HepG2 (cell line): ENCODE results near the gene ATG5.

ENCODE experiments used
- CHD2 ChIP-seq: IDR thresholded peaks from 2 replicates; pipeline ENCODE4 v1.6.1; 2011; ENCODE audit warnings: low read depth, low read length, improper control_type of control experiment
- ELF1 ChIP-seq: sonication (generic); formaldehyde crosslinking; IDR thresholded peaks from 2 replicates; pipeline ENCODE4 v1.4.0; 2020; ENCODE audit warnings: missing genetic modification reagents
- MAFK ChIP-seq, 2 experiments: IDR thresholded peaks in 1 of 2; conservative IDR thresholded peaks in 1 of 2; 2 replicates each; pipeline ENCODE4 v1.6.1; 2011; ENCODE audit warnings: improper control_type of control experiment in 2 of 2, low read length in 2 of 2
- NR1H2 ChIP-seq: sonication (generic); formaldehyde crosslinking; IDR thresholded peaks from 2 replicates; pipeline ENCODE4 v1.8.1; 2022; ENCODE audit warnings: low read depth, missing genetic modification reagents, borderline replicate concordance
- SP1 ChIP-seq, 2 experiments: fragments of 450-650 bp in 1 of 2; sonication (generic) in 1 of 2; formaldehyde crosslinking in 1 of 2; IDR thresholded peaks; 2 replicates each; pipeline versions ENCODE4 v1.4.0 to v1.6.1; 2016 to 2020; ENCODE audit warnings: missing genetic modification reagents in 1 of 2
- ZNF564 ChIP-seq: sonication (generic); formaldehyde crosslinking; IDR thresholded peaks from 2 replicates; pipeline ENCODE4 v1.8.1; 2023; ENCODE audit warnings: mild to moderate bottlenecking, missing genetic modification reagents
- ZNF724P ChIP-seq: sonication (generic); formaldehyde crosslinking; IDR thresholded peaks from 2 replicates; pipeline ENCODE4 v1.8.0; 2022; ENCODE audit warnings: missing genetic modification reagents, borderline replicate concordance

- TF ChIP-seq MAFK (conservative IDR thresholded peaks at IDR 0.05 in 1 of 2, IDR thresholded peaks at IDR 0.05 in 1 of 2; ENCODE audit: low read length in 2 of 2), result no peak
- no peak for TF ChIP-seq ZNF564 (CRISPR knock-in tag)
- no peak for TF ChIP-seq NR1H2 (CRISPR knock-in tag)
- no peak for TF ChIP-seq SP1 (IDR thresholded peaks at IDR 0.05)
- no peak for TF ChIP-seq SP1 (CRISPR knock-in tag; IDR thresholded peaks at IDR 0.05)
- no peak for TF ChIP-seq ELF1
- no peak for TF ChIP-seq CHD2
- no peak for TF ChIP-seq ZNF724P
Measured at GRCh38 chr6:106290954-106291353, 34.6 kb downstream of the ATG5 start.
